Activated T-helper 2 cell treated with anti-CD3 and anti-CD28 coated beads, Interferon-gamma antibody, Interleukin-2, Interleukin-4, amounts not matched to agents 10 μg/mL and 5 μg/mL and 100 μg/mL, durations not matched to agents 14 hours and 24 hours and 36 hours (primary cell): Measurements from ENCODE around the gene BTBD1. TPM values are rescaled to one million over a fixed set of nuclear protein-coding genes. Genes with fewer than 3 reads are reported as not detected.
"Not testable (repeated sequence)": the region's sequence is repeated elsewhere in the genome, so short reads cannot be mapped to it uniquely, and the experiment has no call there.

Experiments used
- DNase-seq: peaks from one replicate; pipeline ENCODE4 v3.0.0; 2021; ENCODE audit warnings: low spot score
- H3K27ac Mint-ChIP-seq: one replicate; pipeline ENCODE4 v1.8.0; 2021; ENCODE audit warnings: mixed read lengths
- H3K27me3 Mint-ChIP-seq: one replicate; pipeline ENCODE4 v1.8.0; 2021; ENCODE audit warnings: low read depth, mixed read lengths
- H3K36me3 Mint-ChIP-seq: one replicate; pipeline ENCODE4 v1.8.0; 2021; ENCODE audit warnings: low read depth, mixed read lengths
- H3K4me1 Mint-ChIP-seq: one replicate; pipeline ENCODE4 v1.8.0; 2021; ENCODE audit warnings: low read depth, mixed read lengths
- H3K4me3 Mint-ChIP-seq: one replicate; pipeline ENCODE4 v1.8.0; 2021; ENCODE audit warnings: low read depth, mild to moderate bottlenecking, moderate library complexity, mixed read lengths
- H3K9me3 Mint-ChIP-seq: one replicate; pipeline ENCODE4 v1.8.0; 2021; ENCODE audit warnings: mixed read lengths
- intact Hi-C: fragments of 100-400 bp; cut with micrococcal nuclease; formaldehyde crosslinking; loops from one replicate; pipeline ENCODE4 v1.15.1; 2023
- total RNA-seq: library from RNA; stranded (reverse); gene quantifications from 2 replicates; pipeline ENCODE4 v1.2.3, GENCODE V29; 2022

Gene BTBD1
- total RNA-seq, 1 donor from 2014 or later, result 59.5 TPM

DNA sequence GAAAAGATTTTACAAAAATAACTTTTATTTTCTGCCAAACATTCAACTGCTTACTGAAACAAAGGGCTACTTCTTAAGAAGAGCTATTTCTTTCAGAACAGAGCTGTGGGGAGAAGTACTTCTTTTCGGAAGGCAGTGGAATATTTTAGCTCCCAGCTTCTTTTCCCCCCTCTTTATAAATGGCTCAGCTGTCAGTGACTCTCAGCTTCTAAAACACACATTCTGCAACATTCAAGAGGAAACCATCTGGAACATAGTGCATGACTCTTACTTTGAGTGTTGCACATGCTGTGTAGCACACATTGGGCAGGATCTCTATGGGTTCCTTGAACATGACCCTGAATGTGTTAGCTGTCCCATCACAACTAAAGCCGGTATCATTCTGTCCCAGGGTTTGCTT, 48.6 kb downstream of the BTBD1 start:
- DNase-seq, result no peak
- no peak overlapping the region for H3K4me3 Mint-ChIP-seq
- H3K27ac Mint-ChIP-seq, result no peak overlapping the region
- peaks cover 11% of the 10 kb centered on the region for H3K4me1 Mint-ChIP-seq
- no peaks in the 10 kb centered on the region for H3K9me3 Mint-ChIP-seq
- intact Hi-C loops, result loop anchor here (10.0 kb wide), 1 partner anchor 474 kb away; the partner anchor contains the start of gene RPS17
- H3K27me3 Mint-ChIP-seq, result no peaks in the 10 kb centered on the region
- peaks cover 32% of the 10 kb centered on the region for H3K36me3 Mint-ChIP-seq

DNA sequence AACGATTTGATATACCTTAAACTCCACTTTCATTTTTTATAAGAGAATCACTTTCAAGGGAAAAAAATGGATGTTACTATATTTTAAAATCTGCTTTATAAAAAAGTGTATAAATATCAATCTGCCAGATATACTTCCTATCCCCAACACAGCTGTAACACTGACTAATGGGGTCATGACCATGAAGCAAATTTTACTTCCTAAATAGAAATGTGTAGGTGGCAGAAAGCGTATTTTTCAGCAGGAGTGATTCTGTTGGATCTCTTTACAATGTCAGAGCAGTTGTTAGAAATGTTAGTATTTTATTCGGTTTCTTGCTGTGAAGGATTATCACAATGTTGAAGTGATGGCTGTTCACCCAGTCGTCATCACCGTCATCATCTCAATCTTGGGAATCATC, 50.1 kb downstream of the BTBD1 start:
- no peaks in the 10 kb centered on the region for H3K27me3 Mint-ChIP-seq
- DNase-seq, result no peak
- H3K36me3 Mint-ChIP-seq, result peaks cover 42% of the 10 kb centered on the region
- no peaks in the 10 kb centered on the region for H3K9me3 Mint-ChIP-seq
- H3K27ac Mint-ChIP-seq, result no peak overlapping the region
- peaks cover 23% of the 10 kb centered on the region for H3K4me1 Mint-ChIP-seq
- intact Hi-C loops, result loop anchor here (10.0 kb wide), 1 partner anchor 472 kb away; the partner anchor contains the start of gene RPS17
- no peak overlapping the region for H3K4me3 Mint-ChIP-seq

DNA sequence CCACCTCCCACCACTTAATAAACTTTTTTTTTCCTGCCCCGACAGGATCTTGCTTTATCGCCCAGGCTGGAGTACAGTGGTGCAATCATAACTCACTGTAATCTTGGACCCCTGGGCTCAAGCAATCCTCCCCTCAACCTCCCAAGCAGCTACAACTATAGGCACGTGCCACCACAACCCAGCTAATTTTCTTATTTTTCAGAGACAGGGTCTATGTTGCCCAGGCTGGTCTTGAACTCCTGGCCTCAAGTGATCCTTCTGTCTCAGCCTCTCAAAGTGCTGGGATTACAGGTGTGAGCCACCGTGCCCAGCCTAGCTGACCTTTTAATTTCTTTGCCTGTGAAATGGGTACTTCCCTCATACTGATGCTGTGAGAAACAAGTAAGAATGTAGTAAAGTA, 51.7 kb downstream of the BTBD1 start:
- H3K9me3 Mint-ChIP-seq, result no peaks in the 10 kb centered on the region
- no peak overlapping the region for H3K4me3 Mint-ChIP-seq
- DNase-seq, result no peak
- H3K36me3 Mint-ChIP-seq, result peaks cover 38% of the 10 kb centered on the region
- peaks cover 30% of the 10 kb centered on the region for H3K4me1 Mint-ChIP-seq
- H3K27ac Mint-ChIP-seq, result no peak overlapping the region
- no peaks in the 10 kb centered on the region for H3K27me3 Mint-ChIP-seq
- intact Hi-C loops, result loop anchor here (10.0 kb wide), 1 partner anchor 471 kb away; the partner anchor contains the start of gene RPS17

DNA sequence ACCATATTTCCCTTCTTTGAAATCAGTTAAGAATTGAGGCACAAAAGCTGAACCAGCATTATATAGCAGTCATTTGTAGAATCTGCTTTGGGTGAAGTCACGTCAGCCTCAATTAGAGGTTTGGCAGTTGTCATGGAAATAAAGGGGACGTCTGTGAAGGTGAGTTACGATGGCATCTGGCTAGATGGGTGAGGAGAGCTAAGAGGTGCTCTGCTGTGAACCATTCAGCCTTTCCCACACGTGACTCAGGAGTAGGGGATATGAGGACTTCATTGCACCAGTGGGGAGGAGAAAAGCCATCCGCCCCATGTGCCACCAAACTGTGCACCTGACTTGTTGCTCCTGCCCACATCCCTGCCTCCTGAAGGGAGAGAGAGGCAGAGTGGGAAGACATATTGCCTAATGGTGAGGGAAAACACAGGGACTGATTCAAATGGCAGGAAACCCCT, 52.8 kb downstream of the BTBD1 start:
- no peak for DNase-seq
- H3K4me3 Mint-ChIP-seq, result no peak overlapping the region
- H3K4me1 Mint-ChIP-seq, result peaks cover 37% of the 10 kb centered on the region
- no peak overlapping the region for H3K27ac Mint-ChIP-seq
- intact Hi-C loops, result loop anchor here (5.0 to 10.0 kb wide), 4 partner anchors 93 to 469 kb away; partner anchors contain the start of genes RPS17 and TM6SF1
- H3K9me3 Mint-ChIP-seq, result no peaks in the 10 kb centered on the region
- no peaks in the 10 kb centered on the region for H3K27me3 Mint-ChIP-seq
- peaks cover 39% of the 10 kb centered on the region for H3K36me3 Mint-ChIP-seq

DNA sequence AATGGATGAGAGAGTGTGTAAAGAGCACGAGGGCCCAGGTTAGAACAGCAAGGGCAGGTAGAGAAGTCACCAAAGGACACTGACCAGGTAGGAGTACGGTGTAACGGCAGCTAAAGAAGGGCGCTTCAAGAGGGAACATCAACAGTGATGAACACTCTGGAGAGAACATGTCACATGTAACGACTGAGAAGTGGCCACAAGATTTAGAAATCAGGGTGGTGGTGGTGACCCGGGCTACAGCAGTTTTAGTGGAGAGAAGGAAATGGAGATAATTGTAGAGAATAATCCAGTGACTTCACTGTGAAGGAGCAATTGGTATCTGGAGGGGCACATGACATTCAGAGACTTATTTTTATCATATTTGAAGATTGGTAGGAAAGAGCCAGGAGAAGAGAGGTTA, 54.4 kb downstream of the BTBD1 start:
- Mint-ChIP-seq H3K27ac (peak overlapping the region; percentile 87), H3K9me3 (no peaks in the 10 kb centered on the region), H3K4me1 (peaks cover 37% of the 10 kb centered on the region), H3K4me3 (peak overlapping the region; percentile 88), H3K36me3 (peaks cover 35% of the 10 kb centered on the region), H3K27me3 (no peaks in the 10 kb centered on the region)
- no peak for DNase-seq
- intact Hi-C loops, result loop anchor here (5.0 to 10.0 kb wide), 4 partner anchors 95 to 468 kb away; partner anchors contain the start of genes RPS17 and TM6SF1

DNA sequence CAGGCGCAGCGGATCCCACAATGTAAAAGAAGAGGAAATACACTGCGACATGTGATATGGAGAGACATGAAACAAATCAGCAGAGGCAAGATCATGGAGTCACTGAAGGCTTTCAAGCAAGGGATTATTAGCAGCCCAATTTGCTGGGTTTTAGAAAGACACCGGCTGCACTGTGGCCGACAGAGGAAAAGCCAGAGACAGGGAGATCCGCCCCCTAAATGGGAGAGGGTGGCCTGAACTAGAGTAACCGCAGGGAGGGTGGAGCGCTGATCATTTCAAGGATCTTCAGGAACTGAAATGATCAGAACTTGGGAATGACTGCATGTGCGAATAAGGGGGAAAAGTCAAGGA, 55.0 kb downstream of the BTBD1 start:
- H3K4me1 Mint-ChIP-seq, result peaks cover 39% of the 10 kb centered on the region

DNA sequence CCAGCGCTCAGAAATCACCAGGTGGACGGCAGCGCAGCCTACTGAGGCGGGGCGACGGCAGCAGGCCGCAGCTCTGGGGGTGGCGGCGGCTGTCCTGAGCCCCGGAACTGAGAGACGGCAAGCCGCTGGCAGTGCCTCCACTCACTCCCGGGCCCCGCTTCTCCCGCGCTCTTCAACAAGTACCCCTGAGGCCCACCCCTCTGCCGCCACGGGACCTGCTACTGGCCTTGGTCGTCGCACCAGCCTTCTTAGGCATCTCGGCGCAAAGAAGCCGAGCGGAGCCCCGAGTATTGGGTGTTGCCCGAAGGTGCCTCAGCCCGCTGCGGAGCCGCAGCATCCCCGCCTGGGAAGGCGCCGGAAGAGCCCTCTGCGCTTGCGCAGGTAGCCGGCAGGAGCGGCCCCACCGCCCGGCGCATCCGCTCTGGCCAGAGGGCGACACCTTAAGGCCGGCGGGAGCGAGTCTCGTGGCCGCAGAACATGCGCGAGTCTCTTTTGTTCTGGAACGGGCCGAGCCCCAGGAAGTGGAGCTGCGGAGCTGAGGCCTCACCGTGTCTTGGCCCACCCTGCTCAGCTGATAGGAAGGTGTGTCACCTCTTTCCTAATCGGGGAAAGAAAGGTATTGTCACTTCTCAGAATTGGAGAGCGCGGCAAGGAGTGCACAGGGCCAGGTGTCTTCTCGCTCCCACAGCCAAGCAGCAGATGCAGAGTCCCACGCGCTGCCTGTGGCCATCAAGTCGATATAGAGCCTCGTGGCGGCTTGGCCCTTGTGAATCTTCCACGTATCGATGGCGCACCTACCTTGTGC, 55.6 kb downstream of the BTBD1 start, which contains the start of gene C15orf40:
Gene C15orf40 (minus strand): TSS at position 369 of the 805 bp plus-strand sequence. CDS start 32 bp downstream, at position 337.
- no peaks in the 10 kb centered on the region for H3K27me3 Mint-ChIP-seq
- peak within 1 kb of the TSS; percentile 88 for H3K4me3 Mint-ChIP-seq
- H3K4me1 Mint-ChIP-seq, result peaks cover 40% of the 10 kb centered on the region
- intact Hi-C loops, result loop anchor here (1.0 to 10.0 kb wide), 6 partner anchors 56 to 467 kb away; partner anchors contain the start of genes BTBD1, RPS17 and TM6SF1
- no peaks in the 10 kb centered on the region for H3K9me3 Mint-ChIP-seq
- peak; percentile 82 for DNase-seq
- H3K36me3 Mint-ChIP-seq, result peaks cover 34% of the 10 kb centered on the region
- peak within 1 kb of the TSS; percentile 87 for H3K27ac Mint-ChIP-seq

More for the DNA sequence above, 55.0 kb downstream of the BTBD1 start:
- Mint-ChIP-seq H3K9me3 (no peaks in the 10 kb centered on the region), H3K27me3 (no peaks in the 10 kb centered on the region), H3K4me3 (peak overlapping the region; percentile 88), H3K36me3 (peaks cover 33% of the 10 kb centered on the region), H3K27ac (peak overlapping the region; percentile 87)
- intact Hi-C loops, result loop anchor here (5.0 to 10.0 kb wide), 4 partner anchors 95 to 467 kb away; partner anchors contain the start of genes RPS17 and TM6SF1
- DNase-seq, result no peak

DNA sequence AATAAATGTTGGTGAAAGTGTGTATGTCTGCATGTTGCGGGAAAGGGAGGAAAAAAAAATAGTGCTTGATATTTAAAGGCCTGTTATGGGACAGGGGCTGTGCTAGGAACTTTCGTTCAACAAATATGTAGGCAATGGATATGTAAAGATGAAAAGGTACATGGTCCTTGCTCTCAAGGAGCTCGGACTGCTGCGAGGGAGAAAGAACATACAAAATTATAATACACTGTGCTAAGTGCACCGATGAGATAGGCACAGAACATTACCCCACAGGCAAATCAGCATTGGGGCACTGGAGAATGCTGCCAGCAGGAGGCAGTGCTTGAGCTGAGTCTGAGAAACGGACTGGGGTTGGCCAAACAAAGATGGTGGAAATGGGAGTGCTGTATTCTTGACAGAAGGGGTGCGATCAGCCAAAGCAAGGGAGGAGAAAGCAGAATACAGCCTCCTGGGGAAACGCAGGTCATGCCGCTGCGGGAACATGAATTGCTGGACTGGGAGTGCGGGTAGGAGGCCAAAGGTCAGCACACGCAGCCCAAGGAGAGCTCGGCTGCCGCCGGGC, 56.3 kb downstream of the BTBD1 start:
- peak; percentile 75 for DNase-seq
- Mint-ChIP-seq H3K27me3 (no peaks in the 10 kb centered on the region), H3K36me3 (peaks cover 34% of the 10 kb centered on the region), H3K27ac (peak overlapping the region; percentile 87), H3K4me3 (peak overlapping the region; percentile 88), H3K4me1 (peaks cover 40% of the 10 kb centered on the region), H3K9me3 (no peaks in the 10 kb centered on the region)
- intact Hi-C loops, result loop anchor here (1.0 to 10.0 kb wide), 6 partner anchors 57 to 466 kb away; partner anchors contain the start of genes BTBD1, RPS17 and TM6SF1

DNA sequence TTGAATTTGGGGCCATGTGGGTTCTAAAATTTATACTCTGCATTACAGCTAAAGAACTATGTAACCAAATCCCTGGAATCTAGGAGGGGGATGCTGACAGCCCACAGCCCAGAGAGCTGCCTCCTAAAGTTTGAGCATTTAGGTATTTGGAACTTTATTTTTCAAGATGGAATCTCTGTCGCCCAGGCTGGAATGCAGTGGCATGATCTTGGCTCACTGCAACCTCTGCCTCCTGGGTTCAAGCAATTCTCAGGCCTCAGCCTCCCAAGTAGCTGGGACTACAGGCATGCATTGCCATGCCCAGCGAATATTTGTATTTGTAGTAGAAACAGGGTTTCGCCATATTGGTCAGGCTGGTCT, 66.4 kb downstream of the BTBD1 start:
- intact Hi-C loops, result loop anchor here (1.0 kb wide), 1 partner anchor 151 kb away; no protein-coding TSS in a partner anchor
- H3K4me3 Mint-ChIP-seq, H3K36me3 Mint-ChIP-seq, DNase-seq, H3K9me3 Mint-ChIP-seq, H3K27me3 Mint-ChIP-seq, H3K4me1 Mint-ChIP-seq, H3K27ac Mint-ChIP-seq: not testable (repeated sequence)

DNA sequence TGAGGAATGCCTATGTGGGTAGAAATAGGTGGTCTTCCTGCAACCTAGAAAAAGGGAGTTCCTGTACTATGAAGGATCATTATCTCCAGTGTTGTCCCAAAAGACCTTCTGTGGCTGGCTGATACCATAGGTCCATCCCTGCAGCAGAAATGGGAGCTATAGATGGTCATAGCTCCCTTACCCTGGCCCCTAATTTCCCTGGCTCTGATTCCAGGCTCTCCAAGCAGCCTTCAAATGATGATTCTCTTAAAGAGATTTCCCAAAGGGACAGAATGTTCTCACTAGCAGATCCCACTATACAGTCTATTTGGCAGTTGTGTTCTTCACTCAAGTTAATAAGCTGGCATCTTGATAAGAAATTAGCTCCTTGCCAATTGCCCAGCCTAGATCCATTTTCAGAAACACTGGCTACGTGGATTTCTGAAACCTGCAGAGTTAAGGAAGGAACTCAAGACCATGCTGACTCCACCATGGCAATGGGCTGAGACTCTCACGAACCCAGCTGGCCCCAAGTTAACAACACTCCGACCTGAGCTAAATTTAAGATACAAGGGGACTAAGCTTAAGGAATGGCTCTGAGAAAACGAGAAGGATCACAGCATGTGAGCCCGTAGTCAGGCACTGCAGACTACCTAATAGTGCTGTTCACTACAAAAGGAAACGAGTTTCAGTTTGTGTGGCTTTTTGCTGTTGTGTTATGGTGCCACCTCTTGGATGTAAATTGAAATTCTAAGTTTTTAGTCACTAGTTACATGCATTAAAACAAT, 67.0 kb downstream of the BTBD1 start:
- H3K4me3 Mint-ChIP-seq, result peak overlapping the region; percentile 46

DNA sequence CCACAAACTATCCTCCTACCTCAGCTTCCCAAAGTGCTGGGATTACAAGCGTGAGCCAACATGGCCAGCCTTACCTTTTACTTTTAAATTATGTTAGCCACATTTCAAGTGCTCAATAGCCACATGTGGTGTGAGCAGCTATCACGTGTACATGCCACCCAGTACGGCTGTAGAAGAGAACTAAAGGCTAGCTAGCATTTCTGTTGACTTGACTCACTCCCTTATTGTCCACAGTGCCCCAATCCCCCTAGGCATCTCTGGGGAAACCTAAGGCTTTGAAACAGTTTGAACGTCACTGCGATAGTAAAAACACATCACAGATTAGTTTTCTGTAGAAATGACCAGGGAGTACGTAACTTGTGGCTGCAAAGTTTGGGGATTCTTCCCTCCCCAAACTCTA, 67.6 kb downstream of the BTBD1 start:
- no peaks in the 10 kb centered on the region for H3K27me3 Mint-ChIP-seq
- H3K36me3 Mint-ChIP-seq, result no peaks in the 10 kb centered on the region
- H3K9me3 Mint-ChIP-seq, result no peaks in the 10 kb centered on the region
- no peak for DNase-seq
- intact Hi-C loops, result no loop called here
- H3K27ac Mint-ChIP-seq, result no peak overlapping the region
- H3K4me3 Mint-ChIP-seq, result no peak overlapping the region
- peaks cover 8% of the 10 kb centered on the region for H3K4me1 Mint-ChIP-seq

More for the DNA sequence above, 67.0 kb downstream of the BTBD1 start:
- DNase-seq, result peak; percentile 23
- H3K27me3 Mint-ChIP-seq, result no peaks in the 10 kb centered on the region
- H3K27ac Mint-ChIP-seq, result no peak overlapping the region
- H3K4me1 Mint-ChIP-seq, result peaks cover 8% of the 10 kb centered on the region
- peaks cover 3% of the 10 kb centered on the region for H3K36me3 Mint-ChIP-seq
- no peaks in the 10 kb centered on the region for H3K9me3 Mint-ChIP-seq
- intact Hi-C loops, result loop anchor here (1.0 kb wide), 1 partner anchor 151 kb away; no protein-coding TSS in a partner anchor

DNA sequence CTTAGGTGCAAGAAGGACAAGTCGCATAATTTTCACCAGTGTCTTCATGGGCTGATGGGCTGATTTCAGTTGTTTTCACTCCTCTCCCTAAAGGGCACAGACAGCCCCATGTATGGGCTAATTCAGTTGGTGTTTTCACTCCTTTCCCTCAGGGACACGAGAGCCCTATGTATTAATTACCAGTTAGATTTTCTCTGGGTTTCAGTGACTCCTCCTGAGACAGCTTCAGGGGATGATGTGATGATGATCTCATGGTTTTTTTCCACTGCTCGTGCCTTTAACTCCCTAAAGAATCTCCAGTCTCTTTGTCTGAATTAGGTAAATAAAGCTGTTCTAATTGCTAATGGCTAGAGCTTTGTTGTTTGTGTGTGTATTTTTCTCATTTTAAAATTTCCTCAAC, 71.1 kb downstream of the BTBD1 start:
- Mint-ChIP-seq H3K36me3 (peaks cover 7% of the 10 kb centered on the region), H3K4me1 (peaks cover 10% of the 10 kb centered on the region), H3K27me3 (no peaks in the 10 kb centered on the region), H3K4me3 (no peak overlapping the region), H3K27ac (no peak overlapping the region), H3K9me3 (no peaks in the 10 kb centered on the region)
- intact Hi-C loops, result no loop called here
- DNase-seq, result no peak
